ENCODE results near the gene IL2RG.

DNA sequence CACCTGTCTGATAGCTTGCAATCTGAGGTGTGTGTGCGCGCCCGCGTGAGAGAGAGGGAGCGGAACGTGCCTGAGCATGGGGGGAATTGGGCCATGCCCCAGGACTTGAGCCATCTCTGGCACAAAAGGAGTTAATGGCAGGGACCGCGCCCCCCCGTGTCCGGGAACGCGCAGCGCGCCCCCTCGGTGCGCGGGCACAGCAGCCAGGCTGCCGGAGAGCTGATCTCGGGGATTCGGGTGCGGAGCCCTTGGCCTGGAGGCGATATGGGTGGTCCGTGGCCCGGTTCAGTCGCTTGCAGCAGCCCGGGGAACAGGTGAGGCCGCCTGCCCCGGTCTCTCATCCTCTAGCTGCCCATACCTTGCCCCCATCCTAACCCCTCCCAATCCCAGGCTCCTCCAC, 33.3 kb upstream of the IL2RG start, which contains the start of gene NLGN3:
- TF ChIP-seq NBN (IDR thresholded peaks at IDR 0.05) (no peak), POLR2A (IDR thresholded peaks at IDR 0.05; ENCODE audit: low read depth, low read length) (no peak), POLR2AphosphoS5 (IDR thresholded peaks at IDR 0.05; ENCODE audit: low read length) (no peak), FOXM1 (IDR thresholded peaks at IDR 0.05; ENCODE audit: low read depth, low read length) (no peak), ZNF24 (IDR thresholded peaks at IDR 0.05) (no peak), EZH2 (IDR thresholded peaks at IDR 0.05; ENCODE audit: borderline replicate concordance, control insufficient read depth, low read depth, low read length) (no peak), RAD21 (IDR thresholded peaks at IDR 0.05; ENCODE audit: insufficient read depth, low read depth, low read length) (no peak), MTA2 (IDR thresholded peaks at IDR 0.05; ENCODE audit: low read depth) (no peak), CTCF (IDR thresholded peaks at IDR 0.05 in 2 of 3, conservative IDR thresholded peaks at IDR 0.05 in 1 of 3; ENCODE audit: control insufficient read depth in 2 of 3, extremely low read depth in 1 of 3, insufficient read depth in 1 of 3, low read depth in 3 of 3, low read length in 3 of 3) (no peak), SUPT20H (IDR thresholded peaks at IDR 0.05; ENCODE audit: borderline replicate concordance, control insufficient read depth, low read depth, low read length) (no peak), TCF7 (IDR thresholded peaks at IDR 0.05; ENCODE audit: borderline replicate concordance) (no peak), SMC3 (IDR thresholded peaks at IDR 0.05; ENCODE audit: borderline replicate concordance, low read length) (no peak)

Measured in GM12878 (cell line).